Testis (tissue), 2 donors: ENCODE data around the gene IL22.

ENCODE experiments used
- CTCF ChIP-seq, 3 experiments: fragments of 450-650 bp in 2 of 3; fragments of 200-600 bp in 1 of 3; sonication (generic) in 1 of 3; IDR thresholded peaks; one replicate each; pipeline ENCODE4 v1.5.1; 2016 to 2019; ENCODE audit warnings: antibody characterized with exemption in 3 of 3, mild to moderate bottlenecking in 2 of 3, moderate library complexity in 1 of 3
- POLR2A ChIP-seq: fragments of 450-650 bp; IDR thresholded peaks from one replicate; pipeline ENCODE4 v1.6.1; 2017; ENCODE audit warnings: antibody characterized with exemption, mild to moderate bottlenecking, moderate library complexity

- TF ChIP-seq POLR2A (no peak), CTCF (IDR thresholded peaks at IDR 0.05) (no peak)
Observed at GRCh38 chr12:68286396-68286795, 33.0 kb upstream of the IL22 start.
